Lower lobe of right lung (tissue), 2 donors: Measurements from ENCODE around the gene RASSF5. TPM values are rescaled to one million over a fixed set of nuclear protein-coding genes. Genes with fewer than 3 reads are reported as not detected.

Experiments used
- ATAC-seq, 2 donors: fragments of 200-7000 bp; cut with Tn5 transposase; one replicate each; pipeline ENCODE4 v1.9.1; 2020 to 2022; ENCODE audit warnings: mild to moderate bottlenecking in 2 of 2, moderate library complexity in 2 of 2
- DNase-seq: peaks from one replicate; pipeline ENCODE4 v3.0.0-alpha.2; 2020
- H3K27ac ChIP-seq: fragments of 200-600 bp; one replicate; pipeline ENCODE4 v1.8.0; 2022
- H3K27me3 ChIP-seq: fragments of 200-600 bp; one replicate; pipeline ENCODE4 v1.8.0; 2022; ENCODE audit warnings: low read depth
- H3K36me3 ChIP-seq: fragments of 200-600 bp; one replicate; pipeline ENCODE4 v1.8.0; 2022; ENCODE audit warnings: mild to moderate bottlenecking
- H3K4me1 ChIP-seq: fragments of 200-600 bp; one replicate; pipeline ENCODE4 v1.8.0; 2022
- H3K4me3 ChIP-seq: fragments of 200-600 bp; one replicate; pipeline ENCODE4 v1.8.0; 2022; ENCODE audit warnings: mild to moderate bottlenecking
- H3K9me3 ChIP-seq: fragments of 200-600 bp; one replicate; pipeline ENCODE4 v1.8.0; 2022
- intact Hi-C: fragments of 100-400 bp; cut with DNase I; formaldehyde crosslinking; loops from one replicate; pipeline ENCODE4 v1.11.0; 2022
- total RNA-seq: library from RNA; stranded (reverse); fragmentation: NEBNext Ultra II Directional; extraction: Animal tissue kit (Norgen Biotek cat#: 25700); gene quantifications from one replicate; pipeline ENCODE4 v1.2.1, GENCODE V29; 2021
- TF ChIP-seq, protein P1 (sequence below): fragments of 200-600 bp; IDR thresholded peaks from one replicate; pipeline ENCODE4 v1.8.0; 2022; ENCODE audit warnings: antibody characterized with exemption, mild to moderate bottlenecking
- donor health status: DM: no; HTN: yes; CAD: no; lungs with severe emphysema.

The RASSF5 gene
- total RNA-seq, 1 donor from 2014 or later, result 48.2 TPM

DNA sequence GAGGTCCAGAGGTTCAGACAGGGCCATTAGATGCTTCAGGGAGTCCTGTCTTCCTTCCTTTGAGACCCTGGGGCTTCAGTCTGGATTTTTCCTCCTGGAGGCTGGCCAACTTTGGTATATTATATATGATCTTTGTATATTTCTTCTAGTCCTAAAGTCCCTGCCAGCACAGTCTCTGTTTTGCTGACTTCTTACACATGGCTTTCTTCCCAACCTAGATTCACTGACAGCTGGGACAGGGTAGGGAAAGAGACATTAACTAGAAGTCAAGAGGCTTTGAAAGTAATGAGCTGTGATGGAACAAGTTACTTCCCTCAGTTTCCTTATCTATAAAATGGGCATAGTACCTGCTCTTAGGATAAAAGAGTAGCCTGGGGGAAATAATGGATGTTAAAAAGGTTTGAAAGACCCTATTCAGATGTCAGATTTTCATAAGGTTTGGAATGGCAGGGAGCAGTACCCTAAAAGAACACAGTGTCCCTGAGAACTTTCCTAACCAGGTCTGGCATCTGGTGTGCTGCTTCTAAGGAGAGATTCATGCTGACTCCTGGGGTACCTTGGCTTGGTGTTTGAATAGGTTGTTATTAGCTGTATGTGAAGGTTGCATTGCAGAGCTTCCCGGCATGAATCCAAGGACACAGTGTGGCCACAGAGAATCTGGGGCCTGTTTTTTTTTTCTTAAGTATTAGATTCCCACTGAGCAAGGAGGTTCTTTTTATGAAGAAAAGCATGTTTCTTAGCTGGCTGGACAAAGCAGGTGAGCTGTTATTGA, 47.6 kb downstream of the RASSF5 start:
- DNase-seq (no peak), ATAC-seq (no peak)
- H3K4me1 ChIP-seq, result peaks cover 76% of the 10 kb centered on the region
- H3K27ac ChIP-seq, result no peak overlapping the region
- H3K36me3 ChIP-seq, result no peaks in the 10 kb centered on the region
- no peaks in the 10 kb centered on the region for H3K27me3 ChIP-seq
- no peaks in the 10 kb centered on the region for H3K9me3 ChIP-seq
- intact Hi-C loops, result no loop called here
- TF ChIP-seq, protein P1, sequence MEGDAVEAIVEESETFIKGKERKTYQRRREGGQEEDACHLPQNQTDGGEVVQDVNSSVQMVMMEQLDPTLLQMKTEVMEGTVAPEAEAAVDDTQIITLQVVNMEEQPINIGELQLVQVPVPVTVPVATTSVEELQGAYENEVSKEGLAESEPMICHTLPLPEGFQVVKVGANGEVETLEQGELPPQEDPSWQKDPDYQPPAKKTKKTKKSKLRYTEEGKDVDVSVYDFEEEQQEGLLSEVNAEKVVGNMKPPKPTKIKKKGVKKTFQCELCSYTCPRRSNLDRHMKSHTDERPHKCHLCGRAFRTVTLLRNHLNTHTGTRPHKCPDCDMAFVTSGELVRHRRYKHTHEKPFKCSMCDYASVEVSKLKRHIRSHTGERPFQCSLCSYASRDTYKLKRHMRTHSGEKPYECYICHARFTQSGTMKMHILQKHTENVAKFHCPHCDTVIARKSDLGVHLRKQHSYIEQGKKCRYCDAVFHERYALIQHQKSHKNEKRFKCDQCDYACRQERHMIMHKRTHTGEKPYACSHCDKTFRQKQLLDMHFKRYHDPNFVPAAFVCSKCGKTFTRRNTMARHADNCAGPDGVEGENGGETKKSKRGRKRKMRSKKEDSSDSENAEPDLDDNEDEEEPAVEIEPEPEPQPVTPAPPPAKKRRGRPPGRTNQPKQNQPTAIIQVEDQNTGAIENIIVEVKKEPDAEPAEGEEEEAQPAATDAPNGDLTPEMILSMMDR, result no peak
- H3K4me3 ChIP-seq, result no peak overlapping the region

DNA sequence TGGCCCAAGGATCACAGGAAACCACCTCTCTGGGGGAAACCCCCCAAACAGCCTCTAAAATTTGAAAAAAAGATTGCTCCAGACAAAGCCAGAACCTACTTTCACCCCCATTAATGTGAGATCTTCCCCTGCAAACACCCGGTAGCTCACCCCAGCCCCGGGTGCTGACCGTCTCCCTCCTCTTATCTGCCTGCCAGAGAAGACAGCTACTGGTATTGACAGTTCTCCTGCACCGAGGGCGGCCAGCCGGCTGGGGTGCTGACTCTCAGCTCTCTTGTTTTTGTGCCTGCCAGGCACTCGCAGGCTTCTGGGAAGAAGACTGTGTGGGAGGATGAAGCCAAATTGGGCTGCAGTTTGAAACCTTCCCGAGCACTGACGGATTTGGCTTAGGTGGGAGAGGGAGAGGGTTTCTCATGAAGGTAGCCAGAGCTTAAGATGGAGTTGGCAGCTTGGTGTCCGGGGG, 48.2 kb downstream of the RASSF5 start:
- Histone ChIP-seq H3K9me3 (no peaks in the 10 kb centered on the region), H3K27ac (no peak overlapping the region), H3K4me3 (no peak overlapping the region), H3K36me3 (no peaks in the 10 kb centered on the region), H3K4me1 (peaks cover 78% of the 10 kb centered on the region), H3K27me3 (no peaks in the 10 kb centered on the region)
- intact Hi-C loops, result no loop called here
- no peak for ATAC-seq
- TF ChIP-seq, protein P1, result no peak
- no peak for DNase-seq

DNA sequence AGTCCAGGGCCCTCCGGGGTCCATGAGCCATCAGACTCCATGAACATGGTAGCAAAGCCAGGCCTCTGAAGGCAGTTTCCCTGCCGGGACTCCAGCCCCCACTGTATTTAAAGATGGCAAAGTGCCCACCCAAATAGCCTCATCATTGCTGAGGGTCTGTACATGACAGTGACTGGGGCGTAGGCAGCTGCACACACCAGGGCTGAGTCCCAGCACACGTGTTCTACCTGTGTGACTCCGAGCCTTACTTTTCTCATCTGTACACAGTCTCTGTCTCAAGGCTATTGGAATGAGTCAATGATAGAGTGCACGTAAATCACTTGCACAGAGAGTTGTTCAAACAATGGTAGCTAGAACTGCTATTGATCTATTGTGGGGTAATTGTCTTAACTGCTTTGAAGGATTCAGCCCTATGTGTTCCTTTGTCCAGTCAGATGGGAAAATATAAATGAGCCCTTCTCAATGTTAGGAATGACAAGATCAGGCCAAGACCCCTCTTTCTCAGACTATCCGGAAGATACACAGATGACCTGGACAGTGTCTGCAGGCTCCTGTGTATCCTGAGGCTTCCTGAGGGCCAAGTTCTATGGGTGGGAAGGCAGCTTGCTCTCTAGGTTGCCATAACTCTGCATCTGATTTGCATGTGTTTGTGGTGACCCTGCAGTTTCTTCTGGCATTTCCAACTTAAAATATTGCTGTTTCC, 48.9 kb downstream of the RASSF5 start:
- H3K4me1 ChIP-seq, result peaks cover 79% of the 10 kb centered on the region
- no peaks in the 10 kb centered on the region for H3K27me3 ChIP-seq
- H3K4me3 ChIP-seq, result no peak overlapping the region
- DNase-seq (no peak), ATAC-seq (no peak)
- intact Hi-C loops, result no loop called here
- TF ChIP-seq, protein P1, result no peak
- H3K36me3 ChIP-seq, result no peaks in the 10 kb centered on the region
- H3K9me3 ChIP-seq, result no peaks in the 10 kb centered on the region
- peak overlapping the region; percentile 13 for H3K27ac ChIP-seq

DNA sequence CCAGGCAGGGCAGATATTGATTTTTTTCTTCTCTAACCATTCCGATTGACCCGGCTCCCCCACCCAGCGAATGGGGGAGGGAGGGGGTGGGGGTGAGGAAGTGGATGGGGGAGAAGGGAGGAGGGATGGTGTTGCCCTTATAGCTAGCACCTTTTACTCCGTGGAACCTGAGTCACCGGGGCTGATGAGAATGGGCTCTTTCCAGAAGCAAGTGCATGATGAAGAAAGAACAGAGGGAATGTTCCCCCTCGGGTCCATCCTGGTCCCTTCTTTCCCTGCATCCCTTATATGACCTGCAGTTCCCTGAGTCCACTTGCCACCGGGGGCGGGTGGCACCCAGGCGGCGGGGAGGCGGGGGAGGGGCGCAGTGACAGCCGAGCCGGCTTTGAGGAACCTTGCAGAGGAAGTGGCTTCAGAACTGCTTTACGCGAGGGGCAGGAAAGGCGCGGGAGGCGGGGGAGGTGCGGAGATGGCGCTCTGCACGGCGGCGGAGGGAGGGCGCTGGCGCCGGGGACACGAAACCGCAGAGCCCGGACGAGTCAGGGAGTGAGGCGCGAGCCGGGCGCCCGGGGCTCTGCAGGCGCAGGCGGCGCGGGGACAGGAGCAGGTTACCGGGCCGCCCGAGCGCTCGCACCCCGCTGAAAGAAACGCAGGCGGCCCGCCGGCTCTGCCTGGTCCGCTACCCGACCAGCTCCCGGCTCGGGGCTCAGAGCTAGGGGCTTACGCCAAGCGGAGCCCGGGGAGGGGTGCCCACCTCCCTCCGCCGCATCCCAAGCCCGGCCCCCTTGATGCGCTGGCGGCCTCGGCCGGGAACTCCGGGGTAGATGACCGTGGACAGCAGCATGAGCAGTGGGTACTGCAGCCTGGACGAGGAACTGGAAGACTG, 49.7 kb downstream of the RASSF5 start:
- peak overlapping the region; percentile 65 for H3K4me3 ChIP-seq
- peaks cover 77% of the 10 kb centered on the region for H3K4me1 ChIP-seq
- DNase-seq, result peak; percentile 94
- peak; percentile 85 to 90 for ATAC-seq
- H3K27me3 ChIP-seq, result no peaks in the 10 kb centered on the region
- peaks cover 5% of the 10 kb centered on the region for H3K36me3 ChIP-seq
- no peaks in the 10 kb centered on the region for H3K9me3 ChIP-seq
- intact Hi-C loops, result no loop called here
- peak overlapping the region; percentile 92 for H3K27ac ChIP-seq
- TF ChIP-seq, protein P1, result no peak
